ENCODE results near the gene MOV10L1. TPM values are rescaled to one million over a fixed set of nuclear protein-coding genes. Genes with fewer than 3 reads are reported as not detected.

The MOV10L1 gene
- total and polyA plus RNA-seq, 9 of the 15 experiments (the other 6 are each of a cell fraction or from before 2014, with no cell fraction given), result 0.06 to 0.43 (median 0.15) TPM

DNA sequence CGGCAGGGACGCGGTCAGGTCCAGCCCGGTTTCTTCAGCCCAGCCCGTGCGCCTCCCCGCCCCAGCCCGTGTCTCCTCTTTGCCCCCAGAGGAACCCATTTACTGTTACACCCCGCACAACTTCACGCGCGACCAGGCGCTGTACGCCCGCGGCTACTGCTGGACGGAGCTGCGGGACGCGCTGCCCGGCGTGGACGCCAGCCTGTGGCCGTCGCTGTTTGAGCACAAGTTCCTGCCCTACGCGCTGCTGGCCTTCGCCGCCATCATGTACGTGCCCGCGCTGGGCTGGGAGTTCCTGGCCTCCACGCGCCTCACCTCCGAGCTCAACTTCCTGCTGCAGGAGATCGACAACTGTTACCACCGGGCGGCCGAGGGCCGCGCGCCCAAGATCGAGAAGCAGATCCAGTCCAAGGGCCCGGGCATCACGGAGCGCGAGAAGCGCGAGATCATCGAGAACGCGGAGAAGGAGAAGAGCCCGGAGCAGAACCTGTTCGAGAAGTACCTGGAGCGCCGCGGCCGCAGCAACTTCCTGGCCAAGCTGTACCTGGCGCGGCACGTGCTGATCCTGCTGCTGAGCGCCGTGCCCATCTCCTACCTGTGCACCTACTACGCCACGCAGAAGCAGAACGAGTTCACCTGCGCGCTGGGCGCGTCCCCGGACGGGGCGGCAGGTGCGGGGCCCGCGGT lies 87.2 kb downstream of the MOV10L1 start:
- Histone ChIP-seq H3K9ac (ENCODE audit: insufficient read depth in 1 of 2, low read depth in 2 of 2, low read length in 2 of 2) (no peak overlapping the region; a peak in 1 of 4 replicates), H3K4me3 (no peak overlapping the region), H2AFZ (ENCODE audit: low read depth, low read length) (no peak overlapping the region), H3K9me3 (replicated peaks; ENCODE audit: control insufficient read depth, insufficient read depth, low read depth, low read length) (no peaks in the 10 kb centered on the region), H3K4me1 (replicated peaks in 1 of 2; ENCODE audit: control insufficient read depth in 2 of 2, insufficient read depth in 2 of 2, low read length in 2 of 2) (peaks cover 0 to 55% of the 10 kb centered on the region in 2 experiments; a peak in 2 of 5 replicates), H3K36me3 (ENCODE audit: control insufficient read depth, insufficient read depth, low read length) (no peaks in the 10 kb centered on the region), H3K9me1 (ENCODE audit: control insufficient read depth, insufficient read depth, low read length) (no peaks in the 10 kb centered on the region), H3K4me2 (ENCODE audit: insufficient read depth, low read length) (no peak overlapping the region), H3K79me2 (ENCODE audit: control insufficient read depth, insufficient read depth, low read length) (no peaks in the 10 kb centered on the region), H3K27ac (ENCODE audit: extremely low read depth, low read depth, low read length) (no peak overlapping the region), H4K20me1 (replicated peaks; ENCODE audit: control insufficient read depth, insufficient read depth, low read length) (no peaks in the 10 kb centered on the region), H3K27me3 (ENCODE audit: control insufficient read depth in 2 of 2, insufficient read depth in 2 of 2, low read length in 2 of 2) (no peaks in the 10 kb centered on the region)
- intact Hi-C loops (cut with micrococcal nuclease) (no loop called here), in situ Hi-C loops (cut with MboI) (no loop called here)
- WGBS (ENCODE audit: insufficient coverage, low coverage, missing lambda C conversion rate), result 97% methylated on average over 28 of the region's 76 CpGs
- TF ChIP-seq RBFOX2 (IDR thresholded peaks at IDR 0.05; ENCODE audit: low read depth, low read length), result 0 out of 2 replicates have a peak, but pooled peaks have one; percentile 1
- no peak for TF ChIP-seq HNRNPL (IDR thresholded peaks at IDR 0.05; ENCODE audit: low read depth, low read length)
- BruUV-seq (replicated peaks), result no TSS peak
- ATAC-seq (no peak), FAIRE-seq (no peak), DNase-seq (ENCODE audit: extremely low read depth in 1 of 4, low spot score in 3 of 4) (no peak)
- POLR2A ChIA-PET, result interaction anchor here (0.6 kb wide), 1 partner anchor 176 kb away, joined by 4 read pairs; no protein-coding TSS in a partner anchor
- CTCF ChIA-PET (ENCODE audit: low intra/inter-chr PET ratio), result no interaction called here

DNA sequence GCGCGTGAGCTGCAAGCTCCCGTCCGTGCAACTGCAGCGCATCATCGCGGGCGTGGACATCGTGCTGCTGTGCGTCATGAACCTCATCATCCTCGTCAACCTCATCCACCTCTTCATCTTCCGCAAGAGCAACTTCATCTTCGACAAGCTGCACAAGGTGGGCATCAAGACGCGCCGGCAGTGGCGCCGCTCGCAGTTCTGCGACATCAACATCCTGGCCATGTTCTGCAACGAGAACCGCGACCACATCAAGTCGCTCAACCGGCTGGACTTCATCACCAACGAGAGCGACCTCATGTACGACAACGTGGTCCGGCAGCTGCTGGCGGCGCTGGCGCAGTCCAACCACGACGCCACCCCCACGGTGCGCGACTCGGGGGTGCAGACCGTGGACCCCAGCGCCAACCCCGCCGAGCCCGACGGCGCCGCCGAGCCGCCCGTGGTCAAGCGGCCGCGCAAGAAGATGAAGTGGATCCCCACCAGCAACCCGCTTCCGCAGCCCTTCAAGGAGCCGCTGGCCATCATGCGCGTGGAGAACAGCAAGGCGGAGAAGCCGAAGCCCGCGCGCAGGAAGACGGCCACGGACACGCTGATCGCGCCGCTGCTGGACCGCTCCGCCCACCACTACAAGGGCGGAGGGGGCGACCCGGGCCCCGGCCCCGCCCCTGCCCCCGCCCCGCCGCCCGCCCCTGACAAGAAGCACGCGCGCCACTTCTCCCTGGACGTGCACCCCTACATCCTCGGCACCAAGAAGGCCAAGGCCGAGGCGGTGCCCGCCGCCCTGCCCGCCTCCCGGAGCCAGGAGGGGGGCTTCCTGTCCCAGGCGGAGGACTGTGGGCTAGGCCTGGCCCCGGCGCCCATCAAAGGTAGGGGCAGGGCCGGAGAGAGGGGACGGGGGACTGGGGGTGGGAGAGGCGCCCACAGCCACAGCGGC lies 88.0 kb downstream of the MOV10L1 start:
- H4K20me1 ChIP-seq (replicated peaks; ENCODE audit: control insufficient read depth, insufficient read depth, low read length), result no peaks in the 10 kb centered on the region
- no peak overlapping the region; a peak in 1 of 4 replicates for H3K9ac ChIP-seq (ENCODE audit: insufficient read depth in 1 of 2, low read depth in 2 of 2, low read length in 2 of 2)
- no peak overlapping the region for H3K27ac ChIP-seq (ENCODE audit: extremely low read depth, low read depth, low read length)
- in situ Hi-C loops (cut with MboI) (no loop called here), intact Hi-C loops (cut with micrococcal nuclease) (no loop called here)
- H2AFZ ChIP-seq (ENCODE audit: low read depth, low read length), result no peak overlapping the region
- ATAC-seq (no peak), DNase-seq (ENCODE audit: extremely low read depth in 1 of 4, low spot score in 3 of 4) (no peak), FAIRE-seq (no peak)
- 90% methylated on average over 5 of the region's 98 CpGs for WGBS (ENCODE audit: insufficient coverage, low coverage, missing lambda C conversion rate)
- no TSS peak for BruUV-seq (replicated peaks)
- TF ChIP-seq CXXC5 (CRISPR knock-in tag; IDR thresholded peaks at IDR 0.05), result no peak
- TF ChIP-seq, protein P1, sequence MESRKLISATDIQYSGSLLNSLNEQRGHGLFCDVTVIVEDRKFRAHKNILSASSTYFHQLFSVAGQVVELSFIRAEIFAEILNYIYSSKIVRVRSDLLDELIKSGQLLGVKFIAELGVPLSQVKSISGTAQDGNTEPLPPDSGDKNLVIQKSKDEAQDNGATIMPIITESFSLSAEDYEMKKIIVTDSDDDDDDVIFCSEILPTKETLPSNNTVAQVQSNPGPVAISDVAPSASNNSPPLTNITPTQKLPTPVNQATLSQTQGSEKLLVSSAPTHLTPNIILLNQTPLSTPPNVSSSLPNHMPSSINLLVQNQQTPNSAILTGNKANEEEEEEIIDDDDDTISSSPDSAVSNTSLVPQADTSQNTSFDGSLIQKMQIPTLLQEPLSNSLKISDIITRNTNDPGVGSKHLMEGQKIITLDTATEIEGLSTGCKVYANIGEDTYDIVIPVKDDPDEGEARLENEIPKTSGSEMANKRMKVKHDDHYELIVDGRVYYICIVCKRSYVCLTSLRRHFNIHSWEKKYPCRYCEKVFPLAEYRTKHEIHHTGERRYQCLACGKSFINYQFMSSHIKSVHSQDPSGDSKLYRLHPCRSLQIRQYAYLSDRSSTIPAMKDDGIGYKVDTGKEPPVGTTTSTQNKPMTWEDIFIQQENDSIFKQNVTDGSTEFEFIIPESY (CRISPR knock-in tag; IDR thresholded peaks at IDR 0.05), result peak; percentile 79
- H3K9me1 ChIP-seq (ENCODE audit: control insufficient read depth, insufficient read depth, low read length), result no peaks in the 10 kb centered on the region
- H3K27me3 ChIP-seq (ENCODE audit: control insufficient read depth in 2 of 2, insufficient read depth in 2 of 2, low read length in 2 of 2), result no peaks in the 10 kb centered on the region
- no peak overlapping the region for H3K4me2 ChIP-seq (ENCODE audit: insufficient read depth, low read length)
- no peaks in the 10 kb centered on the region for H3K9me3 ChIP-seq (replicated peaks; ENCODE audit: control insufficient read depth, insufficient read depth, low read depth, low read length)
- POLR2A ChIA-PET, result interaction anchor here (0.6 kb wide), 1 partner anchor 144 kb away, joined by 3 read pairs; no protein-coding TSS in a partner anchor
- H3K36me3 ChIP-seq (ENCODE audit: control insufficient read depth, insufficient read depth, low read length), result no peaks in the 10 kb centered on the region
- no peaks in the 10 kb centered on the region for H3K79me2 ChIP-seq (ENCODE audit: control insufficient read depth, insufficient read depth, low read length)
- H3K4me3 ChIP-seq, result no peak overlapping the region
- peaks cover 0 to 58% of the 10 kb centered on the region in 2 experiments; a peak in 2 of 5 replicates for H3K4me1 ChIP-seq (replicated peaks in 1 of 2; ENCODE audit: control insufficient read depth in 2 of 2, insufficient read depth in 2 of 2, low read length in 2 of 2)
- CTCF ChIA-PET (ENCODE audit: low intra/inter-chr PET ratio), result no interaction called here

Measured in K562 (cell line).